HG03575 (cell line): Measurements from ENCODE around the gene RHOBTB1.

ENCODE experiments used
- ATAC-seq: cut with Tn5 transposase; IDR thresholded peaks from one replicate; pipeline ENCODE4 v1.9.1; 2021; ENCODE audit not compliant: unreplicated experiment, insufficient number of reproducible peaks, low FRiP score; ENCODE audit errors: extremely low read depth

The RHOBTB1 gene

GRCh38 chr10:60877777-60878120 is 66.2 kb downstream of the RHOBTB1 start:
- ATAC-seq, result no peak

DNA sequence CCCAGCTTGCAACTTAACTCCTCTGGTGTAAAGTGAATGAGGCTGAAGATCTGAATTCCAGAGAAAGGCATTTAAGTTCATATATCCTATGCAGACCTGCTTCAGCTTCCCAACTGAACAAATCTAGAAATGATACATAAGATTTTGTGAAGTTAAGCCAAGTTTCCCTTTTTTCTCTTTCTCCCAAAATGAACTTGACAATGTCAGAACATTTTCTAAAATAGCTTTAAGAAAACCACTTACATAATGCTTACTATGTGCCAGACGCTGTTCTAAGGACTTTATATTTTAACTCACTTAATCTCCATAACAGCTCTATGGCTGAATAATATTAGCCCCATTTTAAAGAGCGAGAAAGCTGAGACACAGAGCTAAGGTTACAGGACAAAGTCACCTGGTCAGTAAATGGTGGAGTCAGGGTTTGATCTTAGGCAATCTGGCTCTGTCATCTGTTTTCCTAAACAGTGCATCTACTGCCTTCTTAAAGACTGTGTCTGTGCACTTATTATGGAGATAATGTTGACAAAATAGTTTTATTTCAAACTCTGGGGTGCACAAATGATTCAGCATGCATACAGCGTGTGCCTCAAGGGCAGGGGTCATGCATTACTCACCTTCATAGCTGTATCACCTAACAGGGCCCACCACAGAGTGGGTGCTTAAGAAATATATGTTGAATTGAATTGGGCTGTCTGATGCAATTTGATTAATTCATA is 66.8 kb downstream of the RHOBTB1 start:
- no peak for ATAC-seq

- no peak for ATAC-seq
Observed at GRCh38 chr10:60873758-60874157, 70.2 kb downstream of the RHOBTB1 start.

DNA sequence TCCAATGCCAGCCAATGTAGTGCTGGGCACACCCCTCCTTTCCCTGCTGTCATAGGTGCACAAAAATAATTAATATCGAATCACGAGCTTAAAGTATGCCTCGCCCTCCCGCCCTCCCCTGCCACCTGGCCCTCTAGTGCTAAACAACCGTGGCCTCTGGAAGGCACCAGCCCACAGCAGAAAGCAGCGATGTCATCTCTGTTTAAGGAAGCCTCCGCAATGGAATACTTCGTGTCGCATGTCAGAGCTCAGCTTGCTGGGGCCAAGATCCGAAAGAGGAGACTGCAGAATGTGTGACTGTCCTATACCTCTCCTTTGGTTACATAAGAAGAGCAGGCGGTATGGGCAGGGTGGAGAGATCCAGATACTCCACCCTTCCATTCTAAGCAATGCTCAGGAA is 71.5 kb downstream of the RHOBTB1 start:
- ATAC-seq, result no peak

DNA sequence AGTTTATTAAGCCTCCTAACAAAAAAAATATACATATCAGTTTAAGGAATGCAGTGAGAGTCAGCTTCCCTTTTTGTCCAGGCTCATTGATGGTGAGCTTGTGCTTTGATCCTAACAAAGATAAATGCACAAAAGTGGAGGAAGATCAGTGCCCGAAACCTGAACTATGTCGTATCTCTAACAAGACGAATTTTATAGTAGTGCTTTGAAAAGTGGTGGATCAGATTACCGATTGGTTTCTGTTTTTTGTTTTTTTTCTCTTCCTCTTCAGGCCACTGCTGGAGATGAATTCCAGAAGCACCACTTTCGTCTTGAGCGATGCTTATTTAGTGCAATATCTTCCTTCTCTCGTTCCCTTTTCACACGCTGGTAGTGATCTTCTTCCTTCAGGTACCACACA is 72.8 kb downstream of the RHOBTB1 start:
- no peak for ATAC-seq

DNA sequence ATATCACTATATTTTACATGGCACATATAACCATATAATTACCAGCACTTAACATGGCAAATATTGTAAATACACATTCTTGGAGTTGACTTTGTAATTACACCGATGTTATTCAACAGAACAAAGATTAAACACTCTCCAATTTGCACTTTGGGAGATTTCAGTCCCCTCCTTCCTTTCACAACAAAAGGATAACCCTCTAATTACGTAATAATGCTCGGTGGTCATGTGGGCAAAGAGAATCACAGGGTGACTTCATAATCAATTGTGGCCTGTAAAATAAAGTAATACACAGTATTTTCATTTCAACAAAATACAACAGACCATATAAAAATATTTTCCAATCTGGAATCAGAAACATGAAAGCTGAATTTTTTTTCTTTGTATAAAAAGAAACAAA is 73.2 kb downstream of the RHOBTB1 start:
- ATAC-seq, result no peak

- no peak for ATAC-seq
Observed at GRCh38 chr10:60870416-60870728, 73.6 kb downstream of the RHOBTB1 start.

DNA sequence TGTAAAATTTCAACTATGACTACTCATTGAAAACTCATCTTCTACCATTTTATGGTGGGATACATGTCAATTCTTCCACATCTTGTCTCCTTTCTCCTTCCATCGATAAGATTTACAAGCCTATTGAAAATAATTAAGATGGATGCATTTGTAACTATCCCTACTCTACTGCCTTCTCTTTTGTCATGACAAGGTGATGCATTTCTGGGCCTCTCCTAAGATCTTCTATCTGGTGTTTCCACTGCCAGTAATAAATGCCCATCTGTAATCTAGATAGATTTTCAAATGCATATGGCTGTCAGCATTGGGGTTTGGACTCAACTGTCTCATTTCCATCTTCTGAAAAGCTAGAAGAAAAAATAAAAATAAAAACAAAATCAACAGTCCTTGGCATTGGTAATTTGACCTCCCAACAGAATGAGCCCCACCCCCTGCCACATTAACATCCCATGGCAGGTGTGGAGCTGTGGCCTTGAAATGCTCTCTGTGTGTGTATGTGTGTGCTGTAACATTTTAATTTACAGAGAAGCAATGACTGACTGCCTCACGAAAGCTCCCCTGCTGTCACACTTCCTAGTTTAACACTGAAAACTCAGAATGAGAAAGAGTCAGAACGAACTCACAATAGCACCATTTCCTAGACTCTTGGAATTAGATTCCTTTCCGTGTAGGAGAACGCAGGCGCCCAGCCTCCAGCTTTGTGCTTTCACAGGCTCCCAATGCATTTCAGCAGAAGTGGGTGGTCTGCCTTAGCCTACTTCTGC is 74.2 kb downstream of the RHOBTB1 start:
- ATAC-seq, result no peak

DNA sequence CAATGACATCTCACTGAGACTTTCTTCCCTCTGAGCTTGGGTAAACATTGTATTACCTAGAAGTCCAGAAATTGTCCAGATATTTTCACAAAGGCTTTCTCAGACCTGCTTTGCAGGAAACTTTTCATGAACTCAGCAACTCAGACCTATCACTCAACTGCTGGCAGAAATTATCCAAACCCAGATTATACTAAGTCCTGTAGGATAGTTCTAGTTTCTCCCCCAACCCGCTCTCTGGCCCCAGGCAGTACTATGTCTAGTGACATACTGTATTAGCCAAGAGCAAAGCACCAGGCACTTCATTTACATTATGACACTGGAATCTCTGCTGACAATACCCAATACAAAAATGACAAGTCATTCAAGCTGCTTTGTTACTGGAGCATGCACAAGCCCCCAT is 75.0 kb downstream of the RHOBTB1 start:
- no peak for ATAC-seq

DNA sequence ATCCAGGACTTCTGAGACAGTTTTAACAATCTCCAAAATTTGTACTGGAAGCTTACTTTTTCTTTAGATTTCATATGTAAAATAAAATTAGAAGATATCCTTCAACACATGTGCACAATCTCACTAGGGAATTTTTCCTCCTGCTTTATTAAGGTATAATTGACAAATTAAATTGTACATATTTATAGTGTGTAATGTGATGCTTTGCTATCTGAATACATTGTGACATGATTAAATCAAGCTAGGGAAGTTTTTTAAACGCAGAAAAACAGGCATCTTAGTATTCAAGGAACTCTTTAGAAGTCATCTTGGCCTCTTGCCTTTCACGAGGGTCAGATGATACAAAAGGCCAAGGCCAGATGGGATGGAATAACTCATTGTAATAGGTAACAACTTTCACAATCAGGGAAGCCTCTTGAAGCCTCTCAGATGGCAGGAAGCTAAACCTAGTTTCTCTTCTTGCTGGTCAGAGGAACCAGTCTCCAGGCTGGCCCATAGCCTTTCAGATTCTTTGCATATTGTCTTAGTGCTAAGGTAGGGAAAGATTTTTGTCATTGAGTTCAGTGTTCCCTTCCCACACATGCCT is 78.7 kb downstream of the RHOBTB1 start:
- ATAC-seq, result no peak

DNA sequence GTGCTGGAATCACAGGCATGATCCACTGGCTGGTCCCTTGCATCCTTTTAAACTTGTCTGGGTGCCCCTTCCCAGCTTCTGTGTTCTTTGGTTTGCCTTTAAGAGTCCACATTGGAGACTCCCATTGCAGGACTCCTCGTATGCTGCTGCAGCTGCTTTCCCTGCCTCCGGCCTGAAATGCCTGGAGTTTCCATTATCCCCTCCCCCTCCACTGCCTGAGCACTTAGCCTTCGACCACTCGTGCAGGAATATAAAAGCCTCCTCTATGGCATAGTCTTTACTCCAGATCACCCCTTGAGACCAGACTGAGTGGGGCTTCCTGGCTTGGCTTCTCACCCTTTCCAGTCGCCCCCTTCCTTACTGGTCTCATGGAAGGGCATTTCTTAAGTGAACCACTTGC is 80.2 kb downstream of the RHOBTB1 start:
- ATAC-seq, result no peak

DNA sequence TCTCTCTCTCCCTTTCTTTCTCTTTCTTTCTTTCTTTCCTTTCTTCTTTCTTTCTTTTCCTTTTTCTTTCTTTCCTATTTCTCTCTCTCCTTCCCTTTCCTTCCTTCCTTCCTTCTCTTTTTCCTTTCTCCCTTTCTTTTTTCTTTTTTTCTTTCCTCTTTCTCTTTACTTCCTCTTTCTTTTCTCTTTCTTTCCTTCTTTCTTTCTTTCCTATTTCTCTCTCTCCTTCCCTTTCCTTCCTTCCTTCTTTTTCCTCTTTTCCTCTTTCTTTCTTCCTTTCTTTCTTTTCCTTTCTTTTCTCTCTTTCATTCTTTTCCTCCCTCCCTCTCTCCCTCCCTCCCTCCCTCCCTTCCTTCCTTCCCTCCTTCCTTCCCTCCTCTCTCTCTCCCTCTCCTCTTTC is 81.5 kb downstream of the RHOBTB1 start:
- no peak for ATAC-seq

- ATAC-seq, result no peak
Observed at GRCh38 chr10:60856405-60856804, 87.6 kb downstream of the RHOBTB1 start.

- ATAC-seq, result no peak
Observed at GRCh38 chr10:60853637-60854036, 90.3 kb downstream of the RHOBTB1 start.

DNA sequence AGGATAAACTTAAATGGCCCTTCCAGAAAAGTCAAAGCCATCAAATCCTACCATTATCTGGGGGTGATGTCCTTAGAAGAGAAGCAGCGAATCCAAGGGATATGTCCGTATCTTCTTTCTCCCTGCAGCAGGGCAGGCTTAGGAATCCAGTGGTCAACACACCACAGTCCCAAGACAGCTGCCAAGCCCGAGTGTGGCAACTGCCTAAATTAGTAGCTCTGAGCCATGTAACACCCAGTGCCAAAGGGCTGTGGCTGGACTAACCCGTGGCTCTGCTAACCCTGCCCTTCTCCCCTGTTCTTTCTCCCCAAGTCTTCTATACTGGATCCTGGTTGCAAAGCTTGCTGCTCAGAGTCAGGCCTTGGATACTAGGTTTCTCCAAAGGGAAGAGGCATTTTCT is 90.9 kb downstream of the RHOBTB1 start:
- ATAC-seq, result no peak

- no peak for ATAC-seq
Observed at GRCh38 chr10:60849740-60850139, 94.2 kb downstream of the RHOBTB1 start.

GRCh38 chr10:60849217-60849616 is 94.8 kb downstream of the RHOBTB1 start:
- no peak for ATAC-seq

DNA sequence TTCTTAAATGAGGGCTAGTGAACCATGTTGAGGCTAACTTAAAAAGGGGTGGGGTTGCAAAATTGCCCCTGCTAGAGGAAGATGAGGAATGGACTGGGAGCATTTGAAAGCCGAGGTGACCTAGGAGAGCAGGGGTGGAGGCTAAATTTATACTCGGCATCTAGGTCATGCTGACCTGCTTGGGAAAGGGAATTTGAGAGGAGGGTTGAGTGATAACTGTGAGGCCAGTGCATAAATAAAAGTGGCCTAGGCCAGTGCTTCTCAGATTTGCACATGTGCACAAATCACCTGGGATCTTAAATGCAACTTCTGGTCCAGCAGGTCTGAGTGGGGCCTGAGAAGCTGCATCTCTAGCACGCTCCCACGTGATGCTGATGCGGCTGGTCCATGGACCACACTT is 95.3 kb downstream of the RHOBTB1 start:
- no peak for ATAC-seq

- no peak for ATAC-seq
Observed at GRCh38 chr10:60848126-60848525, 95.9 kb downstream of the RHOBTB1 start.

GRCh38 chr10:60846173-60846572 is 97.8 kb downstream of the RHOBTB1 start:
- ATAC-seq, result no peak

DNA sequence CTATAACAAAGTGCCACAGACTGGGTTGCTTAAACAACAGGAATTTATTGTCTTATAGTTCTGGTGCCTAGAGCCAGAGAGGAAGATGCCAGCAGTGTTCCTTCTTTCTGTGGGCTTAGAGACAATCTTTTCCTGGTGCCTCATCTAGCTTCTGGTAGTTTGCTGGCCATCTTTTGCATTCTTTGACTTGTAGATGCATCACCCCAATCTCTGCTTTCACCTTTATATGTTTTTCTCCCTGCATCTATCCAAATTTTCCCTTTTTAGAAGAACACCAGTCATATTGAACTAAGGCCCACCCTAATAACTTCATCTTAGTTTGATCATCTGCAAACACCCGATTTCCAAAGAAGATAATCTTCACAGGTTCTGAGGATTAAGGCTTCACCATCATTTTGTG is 98.9 kb downstream of the RHOBTB1 start:
- ATAC-seq, result no peak
